GM18517 (cell line): Measurements from ENCODE around the gene ARL3.

Experiments
- ATAC-seq: cut with Tn5 transposase; IDR thresholded peaks from one replicate; pipeline ENCODE4 v1.9.1; 2021; ENCODE audit warnings: mild to moderate bottlenecking, moderate library complexity; ENCODE audit not compliant: unreplicated experiment

Gene ARL3

GRCh38 chr10:102653060-102653459 lies 61.1 kb downstream of the ARL3 start:
- no peak for ATAC-seq

GRCh38 chr10:102652170-102652916 lies 61.9 kb downstream of the ARL3 start:
- ATAC-seq: peak; percentile 39

- ATAC-seq: no peak
Observed at GRCh38 chr10:102651455-102652169, 62.6 kb downstream of the ARL3 start.

GRCh38 chr10:102650655-102651454 lies 63.3 kb downstream of the ARL3 start:
- ATAC-seq: no peak

- ATAC-seq: no peak
Observed at GRCh38 chr10:102649797-102650654, 64.2 kb downstream of the ARL3 start.

GRCh38 chr10:102648889-102649796 lies 65.1 kb downstream of the ARL3 start:
- ATAC-seq: no peak

- no peak for ATAC-seq
Observed at GRCh38 chr10:102648269-102648888, 65.8 kb downstream of the ARL3 start.

- ATAC-seq: no peak
Observed at GRCh38 chr10:102647443-102648268, 66.5 kb downstream of the ARL3 start.

GRCh38 chr10:102646610-102647442 lies 67.4 kb downstream of the ARL3 start:
- ATAC-seq: no peak

- ATAC-seq: peak; percentile 26
Observed at GRCh38 chr10:102645741-102646609, 68.2 kb downstream of the ARL3 start.

GRCh38 chr10:102645388-102645740 lies 68.8 kb downstream of the ARL3 start:
- ATAC-seq: no peak

- no peak for ATAC-seq
Observed at GRCh38 chr10:102644646-102645387, 69.4 kb downstream of the ARL3 start.

- ATAC-seq: no peak
Observed at GRCh38 chr10:102644066-102644645, 70.0 kb downstream of the ARL3 start, which contains the start of gene TRIM8. Gene TRIM8, plus strand, starts transcription at chr10:102644479. Its CDS starts 139 bp downstream, at chr10:102644618.

- ATAC-seq: no peak
Observed at GRCh38 chr10:102643336-102644065, 70.7 kb downstream of the ARL3 start.
